ENCODE measurements around the gene TANC1. TPM values are rescaled to one million over a fixed set of nuclear protein-coding genes. Genes with fewer than 3 reads are reported as not detected.
"Not testable (repeated sequence)": the region's sequence is repeated elsewhere in the genome, so short reads cannot be mapped to it uniquely, and the experiment has no call there.

Gene TANC1
- total RNA-seq, 2 donors from 2014 or later: 51.8 to 58.9 TPM

DNA sequence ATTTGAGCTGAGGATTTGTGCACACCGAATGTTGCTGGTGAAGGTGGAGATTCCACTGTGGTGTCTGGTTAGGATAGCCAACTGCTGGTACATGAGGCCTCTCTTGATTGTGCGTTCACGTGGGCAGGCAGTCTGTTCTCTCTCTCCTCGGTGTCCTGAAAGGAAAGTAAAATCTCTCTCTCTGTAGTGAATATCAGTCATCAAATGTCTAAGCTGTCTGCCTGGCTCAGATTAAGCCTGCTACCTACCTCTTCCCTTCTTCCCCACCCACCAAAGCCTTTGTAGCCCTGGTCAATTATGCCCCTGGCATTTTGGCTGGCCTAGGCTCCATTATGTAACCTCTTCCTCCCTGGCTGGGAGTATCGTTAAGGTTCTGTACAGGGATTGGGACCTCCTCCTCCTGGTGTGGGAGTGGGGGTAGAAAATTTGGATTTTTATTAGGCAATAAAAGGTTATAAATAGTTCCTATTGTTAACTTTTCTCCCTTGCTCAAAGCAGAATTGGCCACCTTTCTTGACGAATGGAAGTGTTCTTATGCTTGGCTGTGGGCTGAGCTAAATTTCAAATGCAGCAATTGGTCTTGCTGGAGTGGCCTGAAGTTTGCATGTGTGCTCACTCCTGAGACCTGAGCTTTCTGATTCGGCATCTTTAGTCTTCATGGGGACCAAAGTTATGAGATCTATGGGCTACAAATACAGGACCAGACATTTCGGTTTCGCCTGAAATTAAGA, 169.2 kb downstream of the TANC1 start:
- H3K4me3 ChIP-seq: no peak overlapping the region
- peaks cover 0 to 75% of the 10 kb centered on the region in 2 donors for H3K4me1 ChIP-seq
- DNase-seq (ENCODE audit: low spot score): no peak

DNA sequence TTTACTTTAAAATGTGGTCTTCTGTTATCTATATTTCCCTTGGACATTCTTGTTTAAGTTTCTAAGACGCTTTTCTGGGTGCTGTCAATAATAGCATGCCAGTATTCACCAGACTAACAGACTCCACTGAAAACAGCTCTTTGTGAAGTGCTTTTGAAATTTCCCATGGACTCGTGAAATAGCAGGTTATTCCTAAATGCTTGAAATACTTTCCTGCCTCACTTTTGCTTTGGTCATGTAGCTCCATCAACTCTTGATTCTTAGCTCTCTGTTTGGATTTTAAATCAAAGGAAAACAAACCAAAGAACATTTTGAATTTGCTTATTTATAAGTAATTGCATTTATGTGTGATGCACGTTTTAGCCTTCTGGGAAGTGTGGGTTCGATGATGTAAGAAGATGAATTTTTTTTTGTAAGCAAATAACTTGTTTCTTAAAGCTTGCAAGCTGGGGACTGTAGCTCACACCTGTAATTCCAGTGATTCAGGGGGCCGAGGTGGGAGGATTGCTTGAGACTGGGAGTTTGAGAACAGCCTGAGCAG, 170.3 kb downstream of the TANC1 start:
- Histone ChIP-seq H3K4me3 (no peak overlapping the region), H3K27me3 (no peaks in the 10 kb centered on the region), H3K36me3 (no peaks in the 10 kb centered on the region), H3K9me3 (no peaks in the 10 kb centered on the region), H3K27ac (peak overlapping the region; percentile 81 to 89), H3K4me1 (peaks cover 0 to 70% of the 10 kb centered on the region in 2 donors)
- no peak for DNase-seq (ENCODE audit: low spot score)
- TF ChIP-seq, protein P1, sequence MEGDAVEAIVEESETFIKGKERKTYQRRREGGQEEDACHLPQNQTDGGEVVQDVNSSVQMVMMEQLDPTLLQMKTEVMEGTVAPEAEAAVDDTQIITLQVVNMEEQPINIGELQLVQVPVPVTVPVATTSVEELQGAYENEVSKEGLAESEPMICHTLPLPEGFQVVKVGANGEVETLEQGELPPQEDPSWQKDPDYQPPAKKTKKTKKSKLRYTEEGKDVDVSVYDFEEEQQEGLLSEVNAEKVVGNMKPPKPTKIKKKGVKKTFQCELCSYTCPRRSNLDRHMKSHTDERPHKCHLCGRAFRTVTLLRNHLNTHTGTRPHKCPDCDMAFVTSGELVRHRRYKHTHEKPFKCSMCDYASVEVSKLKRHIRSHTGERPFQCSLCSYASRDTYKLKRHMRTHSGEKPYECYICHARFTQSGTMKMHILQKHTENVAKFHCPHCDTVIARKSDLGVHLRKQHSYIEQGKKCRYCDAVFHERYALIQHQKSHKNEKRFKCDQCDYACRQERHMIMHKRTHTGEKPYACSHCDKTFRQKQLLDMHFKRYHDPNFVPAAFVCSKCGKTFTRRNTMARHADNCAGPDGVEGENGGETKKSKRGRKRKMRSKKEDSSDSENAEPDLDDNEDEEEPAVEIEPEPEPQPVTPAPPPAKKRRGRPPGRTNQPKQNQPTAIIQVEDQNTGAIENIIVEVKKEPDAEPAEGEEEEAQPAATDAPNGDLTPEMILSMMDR (IDR thresholded peaks at IDR 0.05): no peak

More for the DNA sequence above, 169.2 kb downstream of the TANC1 start:
- Histone ChIP-seq H3K27ac (peak overlapping the region; percentile 81 to 89), H3K27me3 (no peaks in the 10 kb centered on the region), H3K9me3 (no peaks in the 10 kb centered on the region), H3K36me3 (no peaks in the 10 kb centered on the region)
- TF ChIP-seq, protein P1 (IDR thresholded peaks at IDR 0.05): no peak

DNA sequence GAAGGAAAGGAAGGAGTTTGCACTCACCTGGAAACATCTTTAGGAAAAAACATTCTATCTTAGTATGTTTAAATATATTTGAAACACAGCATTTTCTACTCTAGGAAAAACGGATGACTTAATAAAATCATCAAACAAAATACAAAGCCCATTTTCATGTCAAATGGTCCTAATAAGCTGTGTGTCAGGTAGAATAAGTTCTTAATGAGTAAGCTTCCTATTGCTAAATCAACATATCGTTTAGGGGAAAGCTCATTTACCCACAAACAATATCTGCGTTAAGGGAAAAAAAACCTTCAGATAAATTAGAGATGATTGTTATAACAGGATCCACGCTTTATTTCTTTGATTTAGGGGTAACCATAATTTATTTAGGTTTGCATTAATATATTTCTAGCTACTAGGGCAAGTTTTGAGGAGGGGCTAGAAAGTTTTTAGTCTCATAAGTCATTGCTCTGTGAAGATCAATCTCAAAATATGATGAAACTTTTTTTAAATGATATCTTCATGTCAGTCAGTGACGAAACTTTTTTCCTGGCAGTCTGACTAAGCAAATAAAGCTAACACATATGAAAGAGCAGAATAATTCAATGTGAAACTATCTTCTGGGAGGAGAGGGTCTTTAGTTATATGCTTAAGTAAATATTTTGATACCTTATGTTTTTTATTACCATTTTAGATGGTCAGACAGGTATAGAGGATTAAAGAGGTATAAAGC, 170.9 kb downstream of the TANC1 start:
- no peaks in the 10 kb centered on the region for H3K9me3 ChIP-seq
- no peaks in the 10 kb centered on the region for H3K36me3 ChIP-seq
- H3K4me3 ChIP-seq: no peak overlapping the region
- no peaks in the 10 kb centered on the region for H3K27me3 ChIP-seq
- H3K4me1 ChIP-seq: peaks cover 0 to 67% of the 10 kb centered on the region in 2 donors
- no peak for DNase-seq (ENCODE audit: low spot score)
- H3K27ac ChIP-seq: peak overlapping the region; percentile 81 to 89
- TF ChIP-seq, protein P1 (IDR thresholded peaks at IDR 0.05): no peak

DNA sequence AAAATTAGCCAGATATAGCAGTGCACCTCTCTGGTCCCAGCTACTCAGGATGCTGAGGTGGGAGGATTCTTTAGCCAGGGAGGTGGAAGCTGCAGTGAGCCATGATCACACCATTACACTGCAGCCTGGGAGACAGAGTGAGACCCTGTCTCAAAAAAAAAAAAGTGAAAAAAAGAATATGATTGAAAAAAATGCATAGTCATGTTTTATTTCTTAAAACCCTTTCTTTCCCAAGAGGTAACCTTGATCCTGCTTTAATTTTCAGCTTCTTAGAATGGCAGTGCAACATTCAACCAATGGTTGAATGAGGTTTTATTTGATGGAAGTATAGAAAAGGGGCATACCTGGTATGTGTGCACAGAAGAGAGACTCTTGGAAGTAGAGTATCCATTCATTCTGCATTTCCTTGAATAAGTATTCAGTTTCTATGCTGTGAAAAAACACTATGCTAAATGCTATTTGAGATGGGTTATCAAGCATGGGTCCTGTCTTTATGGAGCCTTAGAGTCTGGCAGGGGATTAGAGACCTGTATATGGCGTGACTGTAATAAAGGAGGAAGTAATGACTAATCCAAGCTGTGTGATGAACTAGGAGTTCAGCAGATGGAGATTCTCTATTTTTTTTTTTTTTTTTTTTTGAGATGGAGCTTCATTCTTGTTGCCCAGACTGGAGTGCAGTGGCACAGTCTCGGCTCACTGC, 171.8 kb downstream of the TANC1 start:
- TF ChIP-seq, protein P1 (IDR thresholded peaks at IDR 0.05): no peak
- H3K4me3 ChIP-seq: no peak overlapping the region
- H3K36me3 ChIP-seq: no peaks in the 10 kb centered on the region
- H3K9me3 ChIP-seq: no peaks in the 10 kb centered on the region
- H3K27ac ChIP-seq: peak overlapping the region in 1 of 2 donors; percentile 89
- H3K4me1 ChIP-seq: peaks cover 0 to 64% of the 10 kb centered on the region in 2 donors
- no peaks in the 10 kb centered on the region for H3K27me3 ChIP-seq
- no peak for DNase-seq (ENCODE audit: low spot score)

- Histone ChIP-seq H3K27ac (peak overlapping the region in 1 of 2 donors; percentile 24), H3K4me1 (peaks cover 0 to 58% of the 10 kb centered on the region in 2 donors)
Observed at GRCh38 chr2:159140821-159141220, 172.4 kb downstream of the TANC1 start.

More at GRCh38 chr2:159140821-159141220, 172.4 kb downstream of the TANC1 start:
- H3K4me3 ChIP-seq; H3K36me3 ChIP-seq; H3K27me3 ChIP-seq; DNase-seq (ENCODE audit: low spot score); H3K9me3 ChIP-seq: not testable (repeated sequence)

Data from right atrium auricular region (tissue), 2 donors.